Immature natural killer cell (primary cell): Measurements from ENCODE around the gene RUBCN. TPM values are rescaled to one million over a fixed set of nuclear protein-coding genes. Genes with fewer than 3 reads are reported as not detected.
"Not testable (repeated sequence)": the region's sequence is repeated elsewhere in the genome, so short reads cannot be mapped to it uniquely, and the experiment has no call there.

Experiments used
- DNase-seq, 3 donors: peaks; one replicate each; pipeline ENCODE4 v3.0.0; 2022; ENCODE audit warnings: mixed read lengths in 1 of 3
- H3K27ac Mint-ChIP-seq, 6 donors: one replicate each; pipeline ENCODE4 v1.8.0; 2020; ENCODE audit warnings: mixed read lengths in 6 of 6, mild to moderate bottlenecking in 5 of 6, inconsistent platforms in 4 of 6, moderate library complexity in 3 of 6
- H3K27me3 Mint-ChIP-seq, 3 donors: one replicate each; pipeline ENCODE4 v1.8.0; 2020 to 2021; ENCODE audit warnings: low read depth in 3 of 3, mild to moderate bottlenecking in 3 of 3, mixed read lengths in 3 of 3, moderate library complexity in 3 of 3, inconsistent platforms in 1 of 3
- H3K36me3 Mint-ChIP-seq, 3 donors: one replicate each; pipeline ENCODE4 v1.8.0; 2020; ENCODE audit warnings: mixed read lengths in 3 of 3, inconsistent platforms in 2 of 3, mild to moderate bottlenecking in 2 of 3
- H3K4me1 Mint-ChIP-seq, 2 donors: one replicate each; pipeline ENCODE4 v1.8.0; 2020; ENCODE audit warnings: inconsistent platforms in 2 of 2, mild to moderate bottlenecking in 2 of 2, mixed read lengths in 2 of 2, moderate library complexity in 1 of 2
- H3K4me3 Mint-ChIP-seq, 5 donors: one replicate each; pipeline ENCODE4 v1.8.0; 2020; ENCODE audit warnings: mild to moderate bottlenecking in 5 of 5, mixed read lengths in 5 of 5, inconsistent platforms in 3 of 5, moderate library complexity in 3 of 5
- H3K9me3 Mint-ChIP-seq, 6 donors: one replicate each; pipeline ENCODE4 v1.8.0; 2020; ENCODE audit warnings: mild to moderate bottlenecking in 6 of 6, mixed read lengths in 6 of 6, inconsistent platforms in 4 of 6, moderate library complexity in 3 of 6
- polyA plus RNA-seq, 3 donors: library from polyadenylated mRNA; unstranded; fragments of 300-500 nt; fragmentation: Illumina TruSeq; gene quantifications; one replicate each; pipeline ENCODE4 v1.2.3, GENCODE V29; 2021

The RUBCN gene
- polyA plus RNA-seq, 3 donors from 2014 or later = 8.9 to 29.9 (median 10.9) TPM

DNA sequence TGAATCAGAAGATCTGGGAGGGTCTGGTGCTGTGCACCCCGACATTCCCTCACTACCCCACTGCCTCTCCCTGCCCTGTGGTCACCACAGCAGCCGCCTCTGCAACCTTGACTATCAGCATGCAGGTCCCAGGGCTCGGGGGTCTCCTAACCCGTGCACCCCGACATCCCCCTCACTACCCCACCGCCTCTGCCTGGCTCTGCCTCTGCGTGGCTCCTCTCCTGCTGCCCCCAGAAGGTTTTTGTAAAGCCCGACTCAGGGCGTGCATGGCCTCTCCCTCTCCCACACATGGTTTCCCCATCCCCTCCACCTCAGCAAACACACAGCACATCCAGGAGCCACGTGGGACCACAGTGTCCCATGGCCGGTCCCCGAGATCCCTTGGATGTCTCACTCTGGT lies 79.7 kb downstream of the RUBCN start:
- H3K9me3 Mint-ChIP-seq, H3K4me1 Mint-ChIP-seq, H3K36me3 Mint-ChIP-seq, H3K27me3 Mint-ChIP-seq, DNase-seq: not testable (repeated sequence)
- H3K27ac Mint-ChIP-seq = peak overlapping the region in 1 of 6 donors; percentile 65
- peak overlapping the region in 1 of 5 donors; percentile 30 for H3K4me3 Mint-ChIP-seq

DNA sequence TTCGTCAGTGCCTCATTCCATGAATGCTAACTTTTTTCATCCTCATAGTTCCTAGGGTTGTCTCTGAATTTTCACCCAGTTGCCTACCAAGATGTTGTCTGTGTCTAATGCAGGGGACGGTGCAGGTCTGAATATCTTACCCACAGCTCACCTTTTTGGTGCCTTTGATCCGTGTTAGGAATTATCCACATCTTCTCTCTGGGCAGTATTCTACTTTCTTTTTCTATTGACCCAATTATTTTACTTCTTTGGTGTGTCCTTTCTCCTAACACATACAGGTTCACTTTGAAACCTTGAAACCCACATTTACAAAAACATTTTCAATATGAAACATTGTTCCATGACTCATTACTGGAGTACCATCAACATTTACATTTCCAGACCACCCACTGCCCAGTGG lies 80.6 kb downstream of the RUBCN start:
- H3K27ac Mint-ChIP-seq = peak overlapping the region in 4 of 6 donors; percentile 50 to 66 (median 53)
- DNase-seq, H3K27me3 Mint-ChIP-seq, H3K4me1 Mint-ChIP-seq, H3K36me3 Mint-ChIP-seq, H3K9me3 Mint-ChIP-seq: not testable (repeated sequence)
- peak overlapping the region; percentile 64 to 73 (median 69) for H3K4me3 Mint-ChIP-seq

DNA sequence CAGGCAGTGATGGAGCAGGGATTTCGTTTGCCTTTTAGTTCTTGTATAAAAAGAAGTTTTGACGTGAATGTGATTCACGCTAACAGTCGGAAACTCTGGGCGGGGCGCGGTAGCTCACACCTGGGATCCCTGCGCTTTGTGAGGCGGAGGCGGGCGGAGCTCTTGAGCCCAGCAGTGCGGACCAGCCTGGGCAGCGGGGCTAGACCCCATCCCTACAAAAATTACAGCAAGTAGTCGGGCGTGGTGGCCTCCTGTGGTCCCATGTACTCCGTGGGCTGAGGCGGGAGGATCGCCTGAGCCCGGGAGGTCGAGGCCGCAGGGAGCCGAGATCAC lies 81.7 kb downstream of the RUBCN start:
- H3K27ac Mint-ChIP-seq, H3K36me3 Mint-ChIP-seq: not testable (repeated sequence)

DNA sequence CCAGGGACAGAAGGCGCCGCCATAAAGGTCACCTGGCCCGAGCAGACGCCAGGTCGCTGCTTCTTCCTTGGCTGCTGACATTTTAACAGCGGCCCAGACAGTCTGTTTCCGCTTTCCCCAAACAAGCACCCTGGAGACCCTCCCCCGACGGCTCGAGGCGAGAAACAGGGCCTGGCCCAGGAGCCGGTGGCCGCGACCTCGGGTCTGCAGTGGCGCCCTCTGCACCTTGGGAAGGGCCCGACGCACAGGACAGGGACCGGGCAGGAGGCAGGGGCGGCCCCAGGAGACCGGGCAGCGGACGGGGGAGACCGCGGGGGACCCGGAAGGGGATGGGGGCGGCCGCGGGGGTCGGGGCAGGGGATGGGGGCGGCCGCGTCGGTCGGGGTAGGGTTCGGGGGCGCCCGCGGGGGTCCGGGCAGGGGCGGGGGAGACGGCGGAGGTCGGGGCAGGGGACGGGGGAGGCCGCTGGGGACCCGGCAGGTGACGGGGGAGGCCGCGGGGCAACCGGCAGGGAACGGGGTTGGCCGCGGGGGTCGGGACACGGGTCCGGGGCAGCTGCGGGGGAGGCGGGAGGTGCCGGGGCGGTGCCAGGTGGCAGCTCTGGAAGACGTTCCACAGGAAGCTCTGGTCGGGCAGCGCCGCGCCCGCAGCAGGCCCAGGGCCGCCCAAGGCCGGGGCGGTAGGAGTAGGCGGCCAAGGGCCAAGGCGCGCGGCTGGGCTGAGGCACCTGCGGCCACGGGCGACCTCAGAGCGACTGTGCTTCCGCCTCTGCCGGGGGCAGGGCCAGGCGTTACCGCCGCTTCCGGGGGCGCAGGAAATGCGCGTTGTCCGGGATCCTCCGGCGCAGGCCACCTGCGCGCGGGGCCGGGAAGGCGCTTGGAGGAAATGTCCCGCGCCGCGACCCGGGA lies 82.4 kb downstream of the RUBCN start:
- H3K27ac Mint-ChIP-seq, H3K36me3 Mint-ChIP-seq, H3K4me1 Mint-ChIP-seq, H3K9me3 Mint-ChIP-seq, H3K27me3 Mint-ChIP-seq: not testable (repeated sequence)
- DNase-seq = peak; percentile 41 to 51 (median 41)
- peak overlapping the region in 1 of 5 donors; percentile 52 for H3K4me3 Mint-ChIP-seq

More for the DNA sequence above, 81.7 kb downstream of the RUBCN start:
- not testable (repeated sequence) for H3K27me3 Mint-ChIP-seq, H3K4me1 Mint-ChIP-seq, H3K9me3 Mint-ChIP-seq
- peak in 1 of 3 donors; percentile 15 for DNase-seq
- peak overlapping the region in 1 of 5 donors; percentile 24 for H3K4me3 Mint-ChIP-seq

DNA sequence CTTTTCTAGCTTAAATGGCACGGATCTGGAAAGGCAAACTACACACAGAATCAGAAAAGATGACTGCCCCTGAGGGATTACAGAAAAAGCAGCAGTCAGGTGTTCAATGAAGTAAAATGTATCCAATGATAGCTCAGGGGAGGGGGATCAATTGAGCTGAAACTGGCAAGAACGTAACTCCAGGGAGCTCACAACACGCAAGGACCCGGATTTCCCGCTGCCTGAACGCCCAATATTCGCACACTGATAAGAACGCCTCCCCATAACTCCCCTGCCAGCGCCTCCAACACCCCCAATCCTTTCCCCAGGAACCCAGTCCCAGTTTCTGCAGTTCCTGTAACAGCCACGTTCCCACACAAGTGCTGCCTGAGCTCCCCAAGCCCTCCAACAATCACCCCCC lies 83.8 kb downstream of the RUBCN start:
- H3K27me3 Mint-ChIP-seq, H3K9me3 Mint-ChIP-seq, H3K27ac Mint-ChIP-seq, H3K4me1 Mint-ChIP-seq, H3K36me3 Mint-ChIP-seq, DNase-seq: not testable (repeated sequence)
- peak overlapping the region in 1 of 5 donors; percentile 32 for H3K4me3 Mint-ChIP-seq

DNA sequence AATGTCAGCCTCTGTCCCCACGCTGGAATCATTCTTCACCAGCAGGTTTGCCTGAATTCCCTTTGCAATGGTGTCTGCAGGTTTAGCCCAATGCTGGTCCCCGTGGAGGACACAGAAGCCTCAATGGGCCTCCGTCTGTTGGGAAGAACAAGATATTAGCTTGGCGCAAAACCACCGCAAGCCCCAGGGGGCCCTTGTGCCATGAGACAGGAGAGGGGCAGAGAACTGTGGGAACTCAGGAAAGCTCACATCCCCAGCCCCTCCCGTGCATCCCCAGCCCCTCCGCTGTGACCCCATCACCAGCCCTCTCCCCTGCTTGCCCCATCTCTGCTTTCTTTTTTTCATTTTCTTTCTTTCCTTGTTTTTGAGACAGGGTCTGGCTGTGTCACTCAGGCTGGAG lies 89.1 kb downstream of the RUBCN start:
- H3K9me3 Mint-ChIP-seq, H3K4me1 Mint-ChIP-seq, H3K36me3 Mint-ChIP-seq, H3K27me3 Mint-ChIP-seq, H3K27ac Mint-ChIP-seq, H3K4me3 Mint-ChIP-seq, DNase-seq: not testable (repeated sequence)

DNA sequence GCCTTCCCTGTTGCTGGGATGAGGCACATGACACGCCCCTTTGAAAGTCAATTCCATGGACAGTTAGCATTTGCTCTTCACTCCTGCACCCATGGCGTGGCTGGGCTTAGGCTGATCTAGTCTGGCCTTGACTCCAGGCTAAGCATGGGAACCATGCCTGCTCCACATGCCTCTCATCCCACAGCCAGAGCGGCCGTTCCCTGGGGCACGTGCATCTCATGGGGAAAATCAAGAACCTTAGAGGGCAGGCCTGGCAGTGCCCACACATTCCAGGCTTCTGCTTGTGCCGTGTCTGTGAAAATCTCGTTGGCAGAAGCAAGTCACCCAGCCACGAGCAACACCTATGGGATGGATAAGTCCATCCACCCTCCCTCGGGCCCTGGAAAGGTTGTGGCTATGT lies 89.5 kb downstream of the RUBCN start:
- H3K9me3 Mint-ChIP-seq, H3K27ac Mint-ChIP-seq, H3K27me3 Mint-ChIP-seq, DNase-seq, H3K4me1 Mint-ChIP-seq, H3K4me3 Mint-ChIP-seq, H3K36me3 Mint-ChIP-seq: not testable (repeated sequence)

DNA sequence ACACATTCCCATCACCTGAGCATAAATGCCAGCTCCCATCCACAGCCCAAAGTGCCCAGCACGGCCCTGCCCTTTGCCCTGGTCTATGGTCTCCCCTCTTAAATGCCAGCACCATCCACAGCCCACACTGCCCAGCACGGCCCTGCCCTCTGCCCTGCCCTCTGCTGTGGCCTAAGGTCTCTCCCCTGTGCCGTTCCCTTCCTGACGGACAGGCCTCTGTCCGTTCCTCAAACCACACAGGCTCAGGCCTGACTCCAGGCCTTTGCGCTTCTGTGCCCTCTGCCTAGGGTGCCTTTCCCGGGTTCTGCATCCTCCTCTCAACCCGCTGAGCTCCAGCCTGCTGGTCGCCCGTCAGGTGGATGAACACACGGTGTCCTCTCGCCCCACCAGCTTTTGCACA lies 90.4 kb downstream of the RUBCN start:
- not testable (repeated sequence) for H3K4me3 Mint-ChIP-seq, DNase-seq, H3K9me3 Mint-ChIP-seq, H3K36me3 Mint-ChIP-seq, H3K4me1 Mint-ChIP-seq, H3K27me3 Mint-ChIP-seq, H3K27ac Mint-ChIP-seq

DNA sequence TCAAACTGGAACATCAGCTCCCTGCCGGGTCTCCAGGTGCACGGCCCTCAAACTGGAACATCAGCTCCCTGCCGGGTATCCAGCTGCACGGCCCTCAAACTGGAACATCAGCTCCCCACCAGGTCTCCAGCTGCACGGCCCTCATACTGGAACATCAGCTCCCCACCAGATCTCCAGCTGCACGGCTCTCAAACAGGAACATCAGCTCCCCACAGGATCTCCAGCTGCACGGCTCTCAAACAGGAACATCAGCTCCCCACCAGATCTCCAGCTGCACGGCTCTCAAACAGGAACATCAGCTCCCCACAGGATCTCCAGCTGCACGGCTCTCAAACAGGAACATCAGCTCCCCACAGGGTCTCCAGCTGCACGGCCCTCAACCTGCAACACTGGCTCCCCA lies 99.1 kb downstream of the RUBCN start:
- not testable (repeated sequence) for DNase-seq, H3K27ac Mint-ChIP-seq, H3K27me3 Mint-ChIP-seq, H3K4me1 Mint-ChIP-seq, H3K36me3 Mint-ChIP-seq, H3K4me3 Mint-ChIP-seq, H3K9me3 Mint-ChIP-seq

DNA sequence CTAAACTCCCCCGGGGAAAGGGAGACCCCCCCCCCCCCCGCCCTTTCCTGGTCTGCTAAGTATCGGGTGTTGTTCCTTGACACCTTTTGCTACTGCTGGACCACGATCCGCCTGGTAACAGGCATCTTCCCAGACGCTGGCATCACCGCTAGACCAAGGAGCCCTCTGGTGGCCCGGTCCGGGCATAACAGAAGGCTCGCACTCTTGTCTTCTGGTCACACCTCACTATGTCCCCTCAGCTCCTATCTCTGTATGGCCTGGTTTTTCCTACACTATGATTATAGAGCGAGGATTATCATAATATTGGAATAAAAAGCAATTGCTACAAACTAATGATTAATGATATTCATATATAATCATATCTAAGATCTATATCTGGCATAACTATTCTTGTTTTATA lies 104.7 kb downstream of the RUBCN start:
- H3K27me3 Mint-ChIP-seq, H3K27ac Mint-ChIP-seq, H3K4me1 Mint-ChIP-seq, H3K9me3 Mint-ChIP-seq, DNase-seq, H3K36me3 Mint-ChIP-seq, H3K4me3 Mint-ChIP-seq: not testable (repeated sequence)

DNA sequence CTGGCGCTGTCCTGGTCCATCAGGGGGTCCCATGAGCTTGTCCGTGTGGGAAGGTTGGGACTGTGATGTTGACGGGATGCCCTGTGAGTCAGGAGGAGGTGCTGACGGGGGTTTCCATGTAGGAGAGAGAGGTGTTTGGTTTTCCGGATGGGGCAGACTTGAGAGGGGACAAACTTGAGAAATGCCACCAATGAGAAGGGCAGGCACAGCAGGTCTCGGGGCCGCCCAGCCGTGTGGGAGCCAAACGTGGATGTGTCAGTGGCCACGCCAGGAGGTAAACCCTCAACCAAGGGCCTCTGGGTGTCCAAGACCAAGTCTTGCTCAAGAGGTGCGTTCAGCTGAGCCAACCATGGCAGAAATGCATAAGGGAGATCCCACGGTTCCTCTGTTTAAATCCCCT lies 105.9 kb downstream of the RUBCN start:
- not testable (repeated sequence) for H3K36me3 Mint-ChIP-seq, DNase-seq, H3K27ac Mint-ChIP-seq, H3K27me3 Mint-ChIP-seq, H3K4me3 Mint-ChIP-seq, H3K9me3 Mint-ChIP-seq
- H3K4me1 Mint-ChIP-seq = peaks cover 5 to 13% of the 10 kb centered on the region in 2 donors

DNA sequence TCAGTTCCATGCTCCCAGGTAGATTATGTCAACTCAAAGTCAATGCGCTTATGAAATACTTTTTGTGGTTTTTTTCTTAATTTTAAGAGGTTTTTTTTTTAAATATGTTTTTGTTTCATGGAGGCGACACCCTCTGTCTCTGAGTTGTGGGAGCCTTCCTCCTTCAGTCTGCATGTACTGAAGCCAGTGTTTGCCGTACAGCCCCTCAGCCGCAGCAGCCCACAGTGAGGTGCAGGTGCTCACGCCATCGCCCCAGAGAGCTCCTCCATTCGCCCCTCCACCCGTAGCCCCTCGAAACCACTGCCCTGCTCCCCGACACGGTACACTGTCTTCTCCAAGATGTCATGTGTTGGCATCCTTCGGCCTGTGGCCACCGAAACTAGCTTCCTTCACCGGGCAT lies 107.4 kb downstream of the RUBCN start:
- H3K36me3 Mint-ChIP-seq, H3K27me3 Mint-ChIP-seq, H3K27ac Mint-ChIP-seq, DNase-seq, H3K9me3 Mint-ChIP-seq: not testable (repeated sequence)
- Mint-ChIP-seq H3K4me3 (peak overlapping the region in 1 of 5 donors; percentile 42), H3K4me1 (peaks cover 5 to 13% of the 10 kb centered on the region in 2 donors)

DNA sequence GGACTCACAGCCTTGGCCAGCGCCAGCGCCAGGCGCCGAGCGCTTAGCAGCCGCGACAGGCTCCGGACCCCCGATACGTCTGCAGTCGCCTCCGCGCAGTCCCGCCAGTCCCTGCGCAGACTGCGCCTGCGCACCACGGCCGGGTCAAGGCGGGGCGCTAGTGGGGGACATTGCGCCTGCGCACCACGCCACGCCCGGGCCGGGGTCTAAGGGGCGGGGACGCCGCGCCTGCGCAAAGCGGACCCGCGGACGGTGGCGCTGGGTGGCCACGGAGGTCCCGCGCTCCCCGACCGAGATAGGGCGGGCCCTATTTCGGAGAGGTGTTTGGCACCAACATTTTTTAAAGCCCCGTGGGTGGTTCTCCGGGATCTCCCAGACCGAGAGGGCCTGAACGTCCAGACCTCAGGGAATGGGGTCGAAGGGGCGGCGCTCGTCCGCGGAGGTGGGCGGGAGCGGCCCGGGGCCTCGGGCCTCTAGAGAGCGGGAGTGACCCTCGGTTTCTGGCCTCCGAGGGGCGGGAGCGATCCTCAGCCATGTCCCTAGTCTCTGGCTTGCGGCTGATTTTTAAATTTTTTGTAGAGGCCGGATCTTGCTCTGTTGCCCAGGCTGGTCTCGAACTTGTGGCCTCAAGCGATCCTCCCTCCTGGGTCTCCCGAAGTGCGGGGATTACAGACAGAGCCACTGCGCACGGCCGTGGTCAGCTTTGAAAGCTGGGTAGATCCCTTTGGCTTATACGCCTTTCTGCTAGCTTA lies 108.8 kb downstream of the RUBCN start:
- not testable (repeated sequence) for H3K27me3 Mint-ChIP-seq, H3K36me3 Mint-ChIP-seq, H3K9me3 Mint-ChIP-seq
- DNase-seq = peak; percentile 86 to 89 (median 87)
- Mint-ChIP-seq H3K4me1 (peaks cover 5 to 13% of the 10 kb centered on the region in 2 donors), H3K27ac (peak overlapping the region in 4 of 6 donors; percentile 40 to 87 (median 60)), H3K4me3 (peak overlapping the region; percentile 69 to 87 (median 80))

DNA sequence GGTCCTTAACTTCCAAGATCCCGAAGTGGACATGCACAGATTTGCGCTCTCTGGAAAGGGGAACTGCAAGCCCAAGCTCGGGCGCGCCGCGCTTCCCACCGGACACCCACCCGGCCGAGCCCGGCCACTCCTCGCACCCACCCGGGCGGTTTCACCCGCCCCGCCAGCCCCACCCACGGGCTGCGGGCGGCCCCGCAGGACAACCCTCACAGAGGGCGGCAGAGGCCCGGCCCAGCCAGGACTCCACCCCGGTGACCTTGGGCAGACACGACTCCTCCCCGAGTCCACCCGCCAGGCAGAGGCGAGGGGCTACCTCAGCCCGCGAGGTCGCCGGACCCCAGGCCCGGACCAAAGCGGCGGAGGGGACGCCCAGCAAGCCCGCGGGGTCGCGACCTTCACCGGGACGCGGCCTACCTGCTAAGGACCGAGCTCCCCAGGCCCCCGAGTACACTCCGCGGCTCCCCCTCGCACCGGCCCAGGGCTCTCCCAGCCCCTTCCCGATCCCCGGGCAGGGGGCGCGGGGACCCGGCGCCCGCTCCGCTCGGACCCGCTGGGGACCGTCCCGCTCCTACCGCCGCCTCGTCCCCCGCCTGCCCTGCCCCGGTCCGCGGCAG lies 109.4 kb downstream of the RUBCN start:
- not testable (repeated sequence) for H3K27me3 Mint-ChIP-seq, H3K9me3 Mint-ChIP-seq, H3K27ac Mint-ChIP-seq, H3K36me3 Mint-ChIP-seq
- Mint-ChIP-seq H3K4me1 (peaks cover 5 to 13% of the 10 kb centered on the region in 2 donors), H3K4me3 (peak overlapping the region; percentile 62 to 87 (median 74))
- DNase-seq = peak; percentile 16 to 29 (median 25)
